ENCODE measurements around the gene CASKIN2. TPM values are rescaled to one million over a fixed set of nuclear protein-coding genes. Genes with fewer than 3 reads are reported as not detected.

Gene CASKIN2
- total and polyA plus RNA-seq, 2 donors: 1.0 to 5.4 TPM

DNA sequence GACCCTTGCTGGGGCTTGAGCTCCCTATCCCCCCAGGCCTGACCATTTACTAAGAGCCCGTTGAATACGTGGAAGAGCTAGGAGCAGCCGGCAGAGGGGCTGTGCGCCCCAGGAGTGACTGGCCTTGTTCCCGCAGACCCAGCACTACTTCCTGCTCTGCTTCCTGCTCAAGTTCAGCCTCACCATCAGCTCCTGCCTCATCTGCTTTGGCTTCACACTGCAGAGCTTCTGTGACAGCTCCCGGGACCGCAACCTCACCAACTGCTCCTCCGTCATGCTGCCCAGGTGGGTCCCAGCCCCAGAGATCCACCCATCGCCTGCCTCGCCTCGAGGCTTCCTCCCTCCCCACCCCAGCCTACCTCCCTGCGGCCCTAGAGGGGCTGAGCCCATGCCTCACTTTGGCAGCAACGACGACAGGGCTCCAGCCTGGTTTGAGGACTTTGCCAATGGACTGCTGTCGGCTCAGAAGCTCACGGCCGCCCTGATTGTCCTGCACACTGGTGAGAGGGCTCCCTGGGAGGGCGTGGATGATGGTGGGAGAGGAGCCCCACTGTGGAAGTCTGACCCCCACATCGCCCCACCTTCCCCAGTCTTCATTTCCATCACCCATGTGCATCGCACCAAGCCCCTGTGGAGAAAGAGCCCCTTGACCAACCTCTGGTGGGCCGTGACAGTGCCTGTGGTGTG lies 17.2 kb downstream of the CASKIN2 start:
- 35% methylated on average over 21 of the region's 21 CpGs for WGBS
- no peaks in the 10 kb centered on the region for H3K9me3 ChIP-seq (ENCODE audit: control insufficient read depth in 2 of 2, insufficient read depth in 1 of 2, low read length in 1 of 2)
- H3K36me3 ChIP-seq (ENCODE audit: control insufficient read depth in 2 of 2, insufficient read depth in 2 of 2, low read length in 1 of 2): peaks cover 56 to 74% of the 10 kb centered on the region in 2 donors
- peak in 3 of 9 donors; percentile 28 to 68 (median 58) for DNase-seq (ENCODE audit: low read depth in 6 of 9, low spot score in 9 of 9)
- H3K27ac ChIP-seq (ENCODE audit: low read depth in 1 of 2, low read length in 1 of 2): peak overlapping the region in 1 of 2 donors; percentile 46
- H3K4me1 ChIP-seq (ENCODE audit: control insufficient read depth in 2 of 2, insufficient read depth in 2 of 2, low read length in 2 of 2): peaks cover 0 to 25% of the 10 kb centered on the region in 2 donors
- H3K4me3 ChIP-seq (ENCODE audit: low read length in 2 of 2): no peak overlapping the region
- H3K27me3 ChIP-seq (ENCODE audit: control insufficient read depth in 2 of 2, insufficient read depth in 1 of 2, low read length in 1 of 2): no peaks in the 10 kb centered on the region

DNA sequence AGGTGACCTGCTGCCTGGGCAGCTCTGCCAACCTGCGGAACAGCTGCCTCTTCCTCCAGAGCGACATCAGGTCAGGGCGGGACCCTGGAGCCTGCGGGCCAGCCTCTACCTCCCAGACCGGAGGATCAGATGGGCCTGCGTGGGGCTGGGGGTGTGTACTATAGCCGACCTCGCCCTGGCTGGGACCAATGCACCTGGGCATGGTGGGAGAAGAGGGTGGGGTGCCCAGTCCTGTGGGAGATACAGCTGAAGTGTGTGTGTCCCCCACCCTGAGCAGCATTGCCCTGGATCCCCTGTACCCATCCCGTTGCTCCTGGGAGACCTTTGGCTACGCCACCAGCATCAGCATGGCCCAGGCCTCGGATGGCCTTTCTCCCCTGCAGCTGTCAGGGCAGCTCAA lies 19.3 kb downstream of the CASKIN2 start:
- 97% methylated on average over 11 of the region's 11 CpGs for WGBS
- no peak for DNase-seq (ENCODE audit: low read depth in 6 of 9, low spot score in 9 of 9)
- no peak overlapping the region for H3K4me3 ChIP-seq (ENCODE audit: low read length in 2 of 2)

DNA sequence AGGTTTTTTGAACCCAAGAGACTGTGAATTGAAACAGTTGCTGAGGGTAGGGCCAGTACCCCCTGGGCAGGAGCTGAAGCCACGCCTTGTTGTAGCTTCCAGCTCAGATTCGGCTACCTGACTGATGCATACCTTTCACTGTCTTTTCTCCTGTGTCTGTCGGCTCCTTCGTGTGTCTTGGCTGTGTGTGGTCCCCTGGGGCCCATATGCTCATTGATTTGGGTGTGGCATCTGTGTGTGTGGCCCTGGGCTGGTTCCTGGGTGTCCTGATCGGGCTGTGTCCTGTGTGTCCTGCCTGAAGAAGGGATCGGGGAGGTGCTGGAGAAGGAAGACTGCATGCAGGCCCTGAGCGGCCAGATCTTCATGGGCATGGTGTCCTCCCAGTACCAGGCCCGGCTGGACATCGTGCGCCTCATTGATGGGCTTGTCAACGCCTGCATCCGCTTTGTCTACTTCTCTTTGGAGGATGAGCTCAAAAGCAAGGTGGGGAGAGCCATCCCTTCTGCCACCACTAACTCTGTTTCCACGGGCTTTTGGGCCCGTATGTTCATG lies 20.9 kb downstream of the CASKIN2 start:
- no peak overlapping the region for H3K4me3 ChIP-seq (ENCODE audit: low read length in 2 of 2)
- peaks cover 0 to 18% of the 10 kb centered on the region in 2 donors for H3K4me1 ChIP-seq (ENCODE audit: control insufficient read depth in 2 of 2, insufficient read depth in 2 of 2, low read length in 2 of 2)
- H3K27ac ChIP-seq (ENCODE audit: low read depth in 1 of 2, low read length in 1 of 2): no peak overlapping the region
- no peaks in the 10 kb centered on the region for H3K27me3 ChIP-seq (ENCODE audit: control insufficient read depth in 2 of 2, insufficient read depth in 1 of 2, low read length in 1 of 2)
- peaks cover 84 to 88% of the 10 kb centered on the region in 2 donors for H3K36me3 ChIP-seq (ENCODE audit: control insufficient read depth in 2 of 2, insufficient read depth in 2 of 2, low read length in 1 of 2)
- DNase-seq (ENCODE audit: low read depth in 6 of 9, low spot score in 9 of 9): no peak
- H3K9me3 ChIP-seq (ENCODE audit: control insufficient read depth in 2 of 2, insufficient read depth in 1 of 2, low read length in 1 of 2): no peaks in the 10 kb centered on the region
- WGBS: 95% methylated on average over 14 of the region's 14 CpGs

More for the DNA sequence above, 19.3 kb downstream of the CASKIN2 start:
- Histone ChIP-seq H3K36me3 (ENCODE audit: control insufficient read depth in 2 of 2, insufficient read depth in 2 of 2, low read length in 1 of 2) (peaks cover 78 to 94% of the 10 kb centered on the region in 2 donors), H3K27ac (ENCODE audit: low read depth in 1 of 2, low read length in 1 of 2) (no peak overlapping the region), H3K27me3 (ENCODE audit: control insufficient read depth in 2 of 2, insufficient read depth in 1 of 2, low read length in 1 of 2) (no peaks in the 10 kb centered on the region), H3K4me1 (ENCODE audit: control insufficient read depth in 2 of 2, insufficient read depth in 2 of 2, low read length in 2 of 2) (peaks cover 0 to 25% of the 10 kb centered on the region in 2 donors), H3K9me3 (ENCODE audit: control insufficient read depth in 2 of 2, insufficient read depth in 1 of 2, low read length in 1 of 2) (no peaks in the 10 kb centered on the region)

DNA sequence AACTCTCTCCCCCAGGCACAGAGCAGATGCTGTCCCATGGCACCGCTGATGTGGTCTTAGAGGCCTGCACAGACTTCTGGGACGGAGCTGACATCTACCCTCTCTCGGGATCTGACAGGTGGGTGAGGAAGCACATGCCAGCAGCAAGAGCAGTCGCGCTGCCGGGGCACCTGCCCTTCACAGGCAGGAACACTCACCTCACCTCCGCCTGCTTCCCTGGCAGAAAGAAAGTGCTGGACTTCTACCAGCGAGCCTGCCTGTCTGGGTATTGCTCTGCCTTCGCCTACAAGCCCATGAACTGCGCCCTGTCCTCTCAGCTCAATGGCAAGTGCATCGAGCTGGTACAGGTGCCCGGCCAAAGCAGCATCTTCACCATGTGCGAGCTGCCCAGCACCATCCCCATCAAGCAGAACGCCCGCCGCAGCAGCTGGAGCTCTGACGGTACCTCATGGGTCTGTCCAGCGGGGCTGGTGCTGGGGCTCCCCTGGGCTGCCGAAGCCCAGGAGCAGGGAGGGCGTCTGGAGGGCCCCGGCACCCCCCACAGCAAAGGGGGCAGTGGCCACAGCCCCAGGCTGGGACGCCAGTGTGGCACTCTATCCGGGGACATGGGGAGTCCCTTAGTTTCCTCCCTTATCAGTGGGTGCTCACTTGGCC lies 21.7 kb downstream of the CASKIN2 start:
- Histone ChIP-seq H3K9me3 (ENCODE audit: control insufficient read depth in 2 of 2, insufficient read depth in 1 of 2, low read length in 1 of 2) (no peaks in the 10 kb centered on the region), H3K4me3 (ENCODE audit: low read length in 2 of 2) (no peak overlapping the region), H3K27me3 (ENCODE audit: control insufficient read depth in 2 of 2, insufficient read depth in 1 of 2, low read length in 1 of 2) (no peaks in the 10 kb centered on the region), H3K36me3 (ENCODE audit: control insufficient read depth in 2 of 2, insufficient read depth in 2 of 2, low read length in 1 of 2) (peaks cover 76 to 82% of the 10 kb centered on the region in 2 donors), H3K4me1 (ENCODE audit: control insufficient read depth in 2 of 2, insufficient read depth in 2 of 2, low read length in 2 of 2) (peaks cover 0 to 14% of the 10 kb centered on the region in 2 donors), H3K27ac (ENCODE audit: low read depth in 1 of 2, low read length in 1 of 2) (no peak overlapping the region)
- DNase-seq (ENCODE audit: low read depth in 6 of 9, low spot score in 9 of 9): no peak
- WGBS: 98% methylated on average over 23 of the region's 23 CpGs

DNA sequence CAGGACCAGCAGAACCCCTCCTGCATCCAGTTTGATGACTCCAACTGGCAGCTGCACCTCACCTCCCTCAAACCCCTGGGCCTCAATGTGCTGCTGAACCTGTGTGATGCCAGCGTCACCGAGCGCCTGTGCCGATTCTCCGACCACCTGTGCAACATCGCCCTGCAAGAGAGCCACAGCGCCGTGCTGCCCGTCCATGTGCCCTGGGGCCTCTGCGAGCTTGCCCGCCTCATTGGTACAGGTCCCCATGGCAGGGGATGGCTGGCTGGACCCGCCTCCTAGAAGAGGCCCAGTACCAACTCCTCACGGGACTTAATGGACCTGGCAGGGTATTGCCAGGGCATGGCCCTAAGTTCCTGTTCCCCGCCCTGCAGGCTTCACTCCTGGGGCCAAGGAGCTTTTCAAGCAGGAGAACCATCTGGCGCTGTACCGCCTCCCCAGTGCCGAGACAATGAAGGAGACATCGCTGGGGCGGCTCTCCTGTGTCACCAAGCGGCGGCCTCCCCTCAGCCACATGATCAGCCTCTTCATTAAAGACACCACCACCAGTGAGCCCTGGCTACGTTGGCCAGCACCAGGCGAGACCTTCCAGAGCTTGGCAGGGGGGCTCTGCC lies 22.7 kb downstream of the CASKIN2 start:
- peaks cover 5 to 11% of the 10 kb centered on the region in 2 donors for H3K4me1 ChIP-seq (ENCODE audit: control insufficient read depth in 2 of 2, insufficient read depth in 2 of 2, low read length in 2 of 2)
- no peak overlapping the region for H3K27ac ChIP-seq (ENCODE audit: low read depth in 1 of 2, low read length in 1 of 2)
- no peak for DNase-seq (ENCODE audit: low read depth in 6 of 9, low spot score in 9 of 9)
- H3K4me3 ChIP-seq (ENCODE audit: low read length in 2 of 2): no peak overlapping the region
- no peaks in the 10 kb centered on the region for H3K27me3 ChIP-seq (ENCODE audit: control insufficient read depth in 2 of 2, insufficient read depth in 1 of 2, low read length in 1 of 2)
- 94% methylated on average over 23 of the region's 23 CpGs for WGBS
- peaks cover 73 to 75% of the 10 kb centered on the region in 2 donors for H3K36me3 ChIP-seq (ENCODE audit: control insufficient read depth in 2 of 2, insufficient read depth in 2 of 2, low read length in 1 of 2)
- no peaks in the 10 kb centered on the region for H3K9me3 ChIP-seq (ENCODE audit: control insufficient read depth in 2 of 2, insufficient read depth in 1 of 2, low read length in 1 of 2)

DNA sequence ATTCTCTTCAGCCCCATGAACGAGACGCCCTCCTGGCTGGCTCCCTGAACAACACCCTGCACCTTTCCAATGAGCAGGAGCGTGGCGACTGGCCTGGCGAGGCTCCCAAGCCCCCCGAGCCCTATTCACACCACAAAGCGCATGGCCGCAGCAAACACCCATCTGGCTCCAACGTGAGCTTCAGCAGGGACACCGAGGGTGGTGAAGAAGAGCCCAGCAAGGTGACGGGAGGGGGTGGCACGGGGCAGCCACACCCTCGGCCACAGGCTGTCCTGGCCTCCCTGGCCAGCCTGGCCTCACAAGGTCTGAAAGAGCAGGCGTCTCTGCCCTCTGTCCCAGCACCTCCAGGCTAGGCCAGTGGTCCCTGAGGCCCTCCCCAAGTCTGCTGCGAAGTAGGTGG lies 23.7 kb downstream of the CASKIN2 start:
- Histone ChIP-seq H3K4me3 (ENCODE audit: low read length in 2 of 2) (no peak overlapping the region), H3K9me3 (ENCODE audit: control insufficient read depth in 2 of 2, insufficient read depth in 1 of 2, low read length in 1 of 2) (no peaks in the 10 kb centered on the region), H3K27ac (ENCODE audit: low read depth in 1 of 2, low read length in 1 of 2) (no peak overlapping the region), H3K4me1 (ENCODE audit: control insufficient read depth in 2 of 2, insufficient read depth in 2 of 2, low read length in 2 of 2) (peaks cover 14 to 19% of the 10 kb centered on the region in 2 donors), H3K36me3 (ENCODE audit: control insufficient read depth in 2 of 2, insufficient read depth in 2 of 2, low read length in 1 of 2) (peaks cover 67 to 76% of the 10 kb centered on the region in 2 donors), H3K27me3 (ENCODE audit: control insufficient read depth in 2 of 2, insufficient read depth in 1 of 2, low read length in 1 of 2) (no peaks in the 10 kb centered on the region)
- 96% methylated on average over 15 of the region's 15 CpGs for WGBS
- no peak for DNase-seq (ENCODE audit: low read depth in 6 of 9, low spot score in 9 of 9)

DNA sequence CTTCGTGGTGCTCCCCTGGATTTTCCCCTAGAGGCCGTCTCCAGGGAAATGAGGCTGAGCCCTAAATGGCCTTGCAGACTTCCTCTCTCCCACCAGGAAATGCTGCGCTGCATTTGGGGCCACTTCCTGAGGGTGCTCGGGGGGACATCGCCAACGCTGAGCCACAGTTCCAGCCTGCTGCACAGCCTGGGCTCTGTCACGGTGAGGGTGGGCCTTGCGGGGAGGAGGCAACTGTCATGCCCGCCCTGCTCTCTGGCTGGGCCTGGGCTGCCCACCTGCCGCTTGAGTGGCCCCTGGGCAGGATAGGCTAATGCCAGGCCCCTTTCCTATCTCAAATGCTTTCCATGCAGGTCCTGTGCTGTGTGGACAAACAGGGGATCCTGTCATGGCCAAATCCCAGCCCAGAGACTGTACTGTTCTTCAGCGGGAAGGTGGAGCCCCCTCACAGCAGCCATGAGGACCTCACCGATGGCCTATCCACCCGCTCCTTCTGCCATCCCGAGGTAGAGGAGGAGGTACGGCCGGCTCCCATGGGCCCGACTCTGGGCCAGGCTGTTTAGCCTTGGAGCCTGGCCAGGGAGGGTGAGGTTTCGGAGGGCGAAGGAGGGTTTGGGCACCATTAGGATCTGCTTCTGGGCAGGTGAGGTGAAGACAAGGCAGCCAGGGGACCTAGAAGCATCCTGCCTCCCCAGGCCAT lies 24.2 kb downstream of the CASKIN2 start:
- Histone ChIP-seq H3K9me3 (ENCODE audit: control insufficient read depth in 2 of 2, insufficient read depth in 1 of 2, low read length in 1 of 2) (no peaks in the 10 kb centered on the region), H3K4me3 (ENCODE audit: low read length in 2 of 2) (no peak overlapping the region), H3K4me1 (ENCODE audit: control insufficient read depth in 2 of 2, insufficient read depth in 2 of 2, low read length in 2 of 2) (peaks cover 14 to 22% of the 10 kb centered on the region in 2 donors), H3K36me3 (ENCODE audit: control insufficient read depth in 2 of 2, insufficient read depth in 2 of 2, low read length in 1 of 2) (peaks cover 65 to 76% of the 10 kb centered on the region in 2 donors), H3K27ac (ENCODE audit: low read depth in 1 of 2, low read length in 1 of 2) (no peak overlapping the region), H3K27me3 (ENCODE audit: control insufficient read depth in 2 of 2, insufficient read depth in 1 of 2, low read length in 1 of 2) (no peaks in the 10 kb centered on the region)
- WGBS: 94% methylated on average over 19 of the region's 19 CpGs
- no peak for DNase-seq (ENCODE audit: low read depth in 6 of 9, low spot score in 9 of 9)

DNA sequence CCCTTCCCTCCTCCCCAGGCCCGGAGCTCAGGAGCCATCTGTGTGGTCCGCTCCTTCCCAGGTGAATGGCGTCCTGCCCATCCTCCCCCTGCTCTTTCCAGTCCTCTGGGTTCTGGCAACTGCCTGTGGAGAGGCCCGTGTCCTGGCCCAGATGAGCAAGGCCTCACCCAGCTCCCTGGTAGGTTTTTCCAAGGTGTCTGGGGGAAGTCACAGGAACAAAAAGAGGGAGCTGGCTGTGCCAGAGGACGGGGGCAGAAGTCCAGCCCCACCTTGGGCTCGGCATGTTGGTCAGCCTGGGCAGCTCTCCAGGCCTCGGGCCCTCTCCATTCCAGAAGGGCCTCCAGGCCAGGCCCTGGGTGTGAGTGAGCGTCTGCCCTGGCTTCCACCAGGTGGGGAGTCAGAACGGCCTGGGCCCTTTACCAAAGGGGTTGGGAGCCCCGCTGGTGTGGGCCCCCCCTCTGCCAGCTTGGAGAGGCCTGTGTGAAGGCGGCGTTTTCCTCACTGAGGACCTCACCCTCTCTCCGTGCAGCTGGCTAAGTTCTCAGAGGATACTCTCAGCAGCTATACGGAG lies 25.1 kb downstream of the CASKIN2 start:
- no peak for DNase-seq (ENCODE audit: low read depth in 6 of 9, low spot score in 9 of 9)
- H3K27me3 ChIP-seq (ENCODE audit: control insufficient read depth in 2 of 2, insufficient read depth in 1 of 2, low read length in 1 of 2): no peaks in the 10 kb centered on the region
- no peak overlapping the region for H3K27ac ChIP-seq (ENCODE audit: low read depth in 1 of 2, low read length in 1 of 2)
- peaks cover 14 to 22% of the 10 kb centered on the region in 2 donors for H3K4me1 ChIP-seq (ENCODE audit: control insufficient read depth in 2 of 2, insufficient read depth in 2 of 2, low read length in 2 of 2)
- 97% methylated on average over 14 of the region's 14 CpGs for WGBS
- no peak overlapping the region for H3K4me3 ChIP-seq (ENCODE audit: low read length in 2 of 2)
- peaks cover 0 to 3% of the 10 kb centered on the region in 2 donors for H3K9me3 ChIP-seq (ENCODE audit: control insufficient read depth in 2 of 2, insufficient read depth in 1 of 2, low read length in 1 of 2)
- peaks cover 57 to 76% of the 10 kb centered on the region in 2 donors for H3K36me3 ChIP-seq (ENCODE audit: control insufficient read depth in 2 of 2, insufficient read depth in 2 of 2, low read length in 1 of 2)

Data from thymus (tissue), 11 donors.